GM20000 (cell line): ENCODE results near the gene FAM83G.

Source experiments
- DNase-seq: peaks from one replicate; pipeline ENCODE4 v3.0.0; 2012; ENCODE audit warnings: low spot score
- CTCF ChIP-seq: IDR thresholded peaks from 2 replicates; pipeline ENCODE4 v1.5.1; 2012; ENCODE audit warnings: mild to moderate bottlenecking, control low read depth; ENCODE audit errors: extremely low read depth, missing control alignments

FAM83G gene

GRCh38 chr17:18951941-18952842 lies 52.4 kb downstream of the FAM83G start, which contains the start of gene SLC5A10:
TSS of gene SLC5A10 (plus strand) at chr17:18952165. CDS start at chr17:18952206, 41 bp downstream.
- DNase-seq, result no peak

GRCh38 chr17:18950944-18951905 lies 53.3 kb downstream of the FAM83G start:
- no peak for TF ChIP-seq CTCF
- DNase-seq, result no peak

More at GRCh38 chr17:18951941-18952842, 52.4 kb downstream of the FAM83G start, which contains the start of gene SLC5A10:
- no peak for TF ChIP-seq CTCF

- TF ChIP-seq CTCF, result no peak
- DNase-seq, result no peak
Observed at GRCh38 chr17:18950346-18950745, 54.2 kb downstream of the FAM83G start.

- DNase-seq, result no peak
- TF ChIP-seq CTCF, result no peak
Observed at GRCh38 chr17:18949566-18949965, 55.0 kb downstream of the FAM83G start.

GRCh38 chr17:18948476-18949006 lies 56.0 kb downstream of the FAM83G start:
- no peak for DNase-seq
- no peak for TF ChIP-seq CTCF

- TF ChIP-seq CTCF, result no peak
- no peak for DNase-seq
Observed at GRCh38 chr17:18947866-18948265, 56.7 kb downstream of the FAM83G start.
